Colon (tissue), 2 donors: Measurements from ENCODE around the gene FGL2.
A peak's percentile ranks its signal among the peaks of the same experiment; 100 is the strongest.
"Not testable (repeated sequence)": the region's sequence is repeated elsewhere in the genome, so short reads cannot be mapped to it uniquely, and the experiment has no call there.

Source experiments
- FAIRE-seq: peaks from 2 replicates; lab custom pipeline; 2012; peaks lifted over from hg19 to GRCh38; lab: Jason Lieb, UNC
- donor health status: control.
- donor health status: control.

FGL2 gene

GRCh38 chr7:77216181-77216845 lies 16.7 kb upstream of the FGL2 start:
- no peak for FAIRE-seq

GRCh38 chr7:77209479-77210139 lies 10.0 kb upstream of the FGL2 start:
- no peak for FAIRE-seq

- FAIRE-seq, result no peak
Measured at GRCh38 chr7:77208416-77208815, 8.8 kb upstream of the FGL2 start.

DNA sequence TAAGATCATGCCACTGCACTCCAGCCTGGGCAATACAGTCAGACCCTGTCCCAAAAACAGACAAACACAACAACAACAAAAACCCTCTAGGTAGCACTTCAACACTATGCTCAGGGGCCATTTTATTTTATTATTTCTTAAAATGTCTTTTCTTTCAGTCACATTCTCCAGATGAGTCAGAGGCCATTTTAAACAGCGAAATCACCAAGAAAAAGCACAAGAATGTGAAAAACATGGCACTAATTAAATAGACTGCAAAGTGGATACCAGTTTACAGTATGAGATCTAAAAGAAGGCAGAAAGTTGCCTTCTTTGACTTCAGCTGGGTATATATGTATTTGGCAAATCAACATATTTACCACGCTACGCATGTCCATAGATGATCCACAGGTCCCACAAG lies 6.1 kb upstream of the FGL2 start:
- no peak for FAIRE-seq

DNA sequence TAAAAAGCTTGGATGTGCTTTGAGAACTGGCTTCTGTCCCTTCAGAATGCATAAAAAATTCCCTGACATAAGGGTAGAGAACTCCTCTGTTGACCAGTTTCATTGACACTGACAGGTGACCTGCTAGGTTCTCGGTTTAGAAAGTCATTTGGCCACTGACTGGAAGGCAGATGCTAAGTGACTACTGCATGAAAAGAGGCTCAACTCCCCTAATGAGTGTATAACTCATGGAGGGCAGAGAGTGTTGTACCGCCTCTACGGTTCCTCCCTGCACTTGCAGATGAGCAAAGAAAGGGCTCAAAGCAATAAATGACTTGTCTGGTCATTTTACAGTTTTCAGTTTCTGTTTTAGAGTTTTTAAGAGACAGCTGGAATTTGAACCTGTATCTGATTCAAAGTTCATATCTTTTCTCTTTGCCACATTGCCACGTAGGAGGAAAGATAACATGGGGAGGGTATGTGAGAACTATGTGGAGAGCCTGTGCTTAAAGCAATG lies 2.9 kb upstream of the FGL2 start:
- no peak for FAIRE-seq

- no peak for FAIRE-seq
Measured at GRCh38 chr7:77200542-77200941, 923 bp upstream of the FGL2 start.

GRCh38 chr7:77197141-77197540 lies 2.5 kb downstream of the FGL2 start:
- no peak for FAIRE-seq

DNA sequence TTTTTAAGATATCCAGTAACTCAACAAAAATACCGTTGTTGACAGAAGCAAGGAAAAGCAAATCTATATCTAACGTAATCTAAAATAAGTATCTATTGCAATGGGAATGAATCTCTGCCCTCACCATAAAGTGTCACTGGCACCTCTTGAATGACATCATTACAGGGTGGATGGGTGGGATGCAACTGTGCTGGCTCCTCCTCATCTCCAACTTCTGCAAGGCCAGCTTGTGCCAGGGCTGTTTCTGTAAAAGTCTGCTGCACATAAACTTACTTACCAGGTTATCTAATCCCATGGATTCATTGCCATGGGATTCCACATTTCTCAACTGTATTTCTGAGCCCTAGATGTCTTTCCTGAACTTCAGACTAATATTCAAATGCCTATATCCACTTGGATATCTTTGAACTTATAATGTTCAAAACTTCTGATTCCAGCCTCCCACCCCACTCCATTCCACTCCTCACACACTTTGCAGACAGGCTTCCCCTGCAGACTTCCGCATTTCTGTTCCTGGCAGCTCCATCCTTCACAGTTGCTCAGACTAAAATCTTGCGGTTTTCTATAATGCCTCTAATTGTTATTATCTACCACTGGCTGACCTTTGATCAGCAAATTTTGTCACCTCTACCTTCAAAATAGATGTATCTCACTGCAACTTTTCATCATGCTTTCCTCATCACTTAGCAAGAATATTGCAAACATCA lies 10.7 kb downstream of the FGL2 start:
- no peak for FAIRE-seq

DNA sequence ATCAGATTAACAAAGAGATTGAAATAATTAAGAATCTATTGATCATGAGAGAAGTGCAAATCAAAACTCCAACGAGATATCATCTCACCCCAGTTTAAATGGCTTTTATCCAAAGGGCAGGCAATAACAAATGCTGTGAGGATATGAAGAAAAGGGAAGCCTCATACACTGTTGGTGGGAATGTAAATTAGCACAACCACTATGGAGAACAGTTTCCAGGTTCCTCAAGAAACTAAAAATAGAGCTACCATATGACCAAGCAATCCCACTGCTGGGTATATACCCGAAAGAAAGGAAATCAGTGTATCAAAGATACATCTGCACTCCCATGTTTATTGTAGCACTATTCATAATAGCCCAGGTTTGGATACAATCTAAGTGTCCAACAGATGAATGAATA lies 13.8 kb downstream of the FGL2 start:
- FAIRE-seq, result no peak

DNA sequence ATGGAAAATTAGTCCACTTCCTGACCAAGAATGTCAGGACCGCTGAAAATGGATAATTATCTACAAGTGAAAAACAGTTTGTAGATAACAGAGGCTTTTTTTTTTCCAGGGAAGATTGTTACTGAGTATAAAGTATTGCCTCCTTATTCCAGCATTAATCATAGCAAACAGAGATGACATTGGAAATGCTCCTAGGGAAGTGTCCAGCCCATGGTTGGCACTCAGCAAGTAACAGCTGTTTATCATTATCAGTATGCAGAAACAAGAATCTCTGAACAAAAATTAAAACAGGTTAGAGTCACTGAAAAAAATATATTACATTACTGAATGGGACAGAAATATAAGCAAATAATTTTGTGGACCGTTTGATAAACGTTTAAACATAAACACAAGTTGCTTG lies 14.6 kb downstream of the FGL2 start:
- FAIRE-seq, result no peak

GRCh38 chr7:77184463-77184862 lies 15.2 kb downstream of the FGL2 start:
- FAIRE-seq, result no peak

GRCh38 chr7:77182261-77182660 lies 17.4 kb downstream of the FGL2 start:
- no peak for FAIRE-seq

GRCh38 chr7:77181734-77182133 lies 17.9 kb downstream of the FGL2 start:
- peak; percentile 14 for FAIRE-seq

DNA sequence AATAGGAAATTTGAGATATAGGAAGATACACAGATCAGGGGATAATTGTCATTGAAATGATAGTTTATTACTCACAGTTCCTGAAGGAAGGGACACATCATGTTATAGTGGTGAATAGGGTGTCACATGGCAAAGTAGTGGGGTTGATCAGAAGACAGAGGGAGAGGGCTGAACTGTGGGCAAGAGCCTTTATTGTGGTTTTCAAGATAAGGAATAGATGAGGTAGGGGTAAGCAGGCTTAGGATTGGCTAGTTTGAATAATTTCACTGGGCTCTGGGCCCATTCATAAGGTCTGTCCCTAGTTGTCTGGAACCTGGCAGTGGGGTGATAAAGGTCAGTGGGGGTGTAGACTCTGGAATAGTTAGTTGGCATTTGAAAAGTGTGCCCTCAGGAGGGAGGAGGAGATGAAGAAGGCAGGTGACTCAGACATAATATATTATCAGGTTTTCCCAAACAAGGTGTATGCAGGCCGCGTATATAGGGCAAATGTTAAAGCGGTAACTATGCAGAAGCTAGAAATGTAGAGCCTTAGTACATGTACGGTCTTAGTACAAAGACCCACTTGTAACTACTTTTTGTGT lies 18.5 kb downstream of the FGL2 start:
- FAIRE-seq, result no peak

GRCh38 chr7:77178024-77178423 lies 21.6 kb downstream of the FGL2 start:
- FAIRE-seq, result not testable (repeated sequence)

GRCh38 chr7:77177321-77177904 lies 22.2 kb downstream of the FGL2 start:
- FAIRE-seq, result not testable (repeated sequence)

DNA sequence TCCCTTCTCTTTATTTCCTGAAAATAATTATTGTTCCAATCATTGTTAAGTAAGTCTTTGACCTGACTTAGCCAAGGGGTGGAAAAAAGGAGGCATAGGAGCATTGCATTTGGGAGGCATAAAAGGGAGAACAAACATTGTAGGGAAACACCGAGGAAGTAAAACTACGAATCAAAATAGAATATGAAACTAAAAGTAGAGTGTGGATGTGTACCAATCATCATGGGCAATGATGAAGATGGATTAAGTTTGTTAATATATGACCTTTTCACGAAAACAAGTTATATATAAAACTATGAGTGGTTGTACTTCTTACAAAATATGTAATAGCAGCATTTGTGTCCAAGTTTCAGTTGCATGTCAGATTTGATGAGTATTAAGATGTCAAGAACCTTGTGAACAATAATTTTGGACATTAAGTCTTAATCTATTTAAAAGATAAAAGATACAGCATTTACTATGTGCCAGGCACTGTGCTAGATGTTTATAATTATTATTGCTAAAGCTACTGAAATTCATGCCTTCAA lies 24.3 kb downstream of the FGL2 start:
- not testable (repeated sequence) for FAIRE-seq

DNA sequence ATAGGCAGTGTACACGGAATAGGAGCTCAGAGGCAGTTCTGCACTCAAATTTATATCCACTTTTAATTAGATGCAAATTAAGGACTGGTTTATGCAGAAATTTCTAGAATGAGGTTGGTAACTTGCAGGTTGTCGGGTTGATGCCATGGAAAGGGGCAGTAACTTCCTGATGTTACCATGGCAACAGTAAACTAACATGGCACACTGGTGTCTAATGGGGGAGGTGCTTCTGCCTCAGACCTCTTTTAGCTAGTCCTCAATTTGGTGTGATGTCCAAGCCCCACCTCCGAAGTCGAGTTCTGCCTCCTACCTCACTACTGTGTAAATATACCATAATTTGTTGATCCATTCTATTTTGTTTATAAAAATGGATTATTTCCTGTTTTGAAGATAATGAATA lies 25.2 kb downstream of the FGL2 start:
- FAIRE-seq, result not testable (repeated sequence)

- FAIRE-seq, result not testable (repeated sequence)
Measured at GRCh38 chr7:77172437-77173172, 27.0 kb downstream of the FGL2 start.

DNA sequence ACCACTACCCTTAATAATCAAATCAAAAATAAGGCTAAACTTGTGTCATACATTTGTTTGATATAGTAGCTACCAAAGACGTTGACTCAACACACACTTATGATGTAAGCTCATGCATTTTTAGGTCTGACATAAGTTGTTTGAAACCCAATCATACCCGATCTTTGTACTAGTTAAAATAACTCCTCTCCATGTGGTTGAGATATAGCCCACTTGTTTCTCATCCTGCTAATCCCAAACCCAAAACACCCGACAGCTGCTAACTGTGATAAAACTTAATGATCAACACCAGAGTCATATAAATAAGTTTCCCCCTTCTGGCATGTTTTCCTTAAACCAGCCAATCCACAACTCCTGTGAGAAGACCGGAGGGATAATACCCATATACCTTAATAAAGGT lies 28.5 kb downstream of the FGL2 start:
- FAIRE-seq, result not testable (repeated sequence)

DNA sequence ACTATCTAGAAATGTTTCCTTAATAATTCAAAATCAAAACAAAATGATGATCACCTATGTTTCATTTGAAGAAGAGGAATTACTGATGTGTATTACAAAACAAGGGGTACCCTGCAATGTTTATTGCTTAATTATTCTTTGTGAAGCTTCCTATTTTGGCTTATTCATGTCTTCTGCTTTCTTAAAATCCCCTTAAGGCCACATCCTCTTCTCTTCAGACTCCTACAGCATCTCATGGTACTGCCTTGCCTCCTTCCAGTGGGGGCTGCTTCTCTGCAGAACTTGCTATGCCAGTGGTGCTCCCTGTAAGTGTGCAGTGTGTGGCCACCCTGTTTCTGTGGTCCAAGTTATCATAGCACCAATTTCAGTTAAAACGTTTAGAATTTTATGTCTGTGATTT lies 42.2 kb downstream of the FGL2 start:
- FAIRE-seq, result no peak
